NCI-H1417 treated with DMSO at 0.1 percent for 48 hours (cell line): Measurements from ENCODE around the gene UTS2.

Experiments
- DNase-seq: peaks from one replicate; lab custom pipeline; 2025; lab: John Stamatoyannopoulos, UW

Gene UTS2

DNA sequence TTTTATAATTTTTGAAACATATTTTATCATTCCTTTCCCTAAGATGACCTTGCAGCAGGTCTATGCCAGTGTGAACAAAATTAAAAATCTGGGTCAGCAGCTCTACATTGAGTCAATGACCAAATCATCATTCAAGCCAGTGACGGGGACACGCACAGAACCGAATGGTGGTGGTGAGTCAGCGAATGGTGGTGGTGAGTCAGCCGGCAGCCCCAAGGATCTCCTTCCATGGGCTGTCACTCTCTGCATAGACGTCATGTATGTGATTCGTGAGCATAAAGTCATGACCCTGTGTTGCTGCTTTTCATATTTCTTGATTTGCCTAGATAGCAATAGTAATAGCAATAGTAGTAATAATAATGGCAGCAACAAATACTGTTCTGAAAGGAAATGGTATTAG lies 42.5 kb downstream of the UTS2 start:
- no peak for DNase-seq

DNA sequence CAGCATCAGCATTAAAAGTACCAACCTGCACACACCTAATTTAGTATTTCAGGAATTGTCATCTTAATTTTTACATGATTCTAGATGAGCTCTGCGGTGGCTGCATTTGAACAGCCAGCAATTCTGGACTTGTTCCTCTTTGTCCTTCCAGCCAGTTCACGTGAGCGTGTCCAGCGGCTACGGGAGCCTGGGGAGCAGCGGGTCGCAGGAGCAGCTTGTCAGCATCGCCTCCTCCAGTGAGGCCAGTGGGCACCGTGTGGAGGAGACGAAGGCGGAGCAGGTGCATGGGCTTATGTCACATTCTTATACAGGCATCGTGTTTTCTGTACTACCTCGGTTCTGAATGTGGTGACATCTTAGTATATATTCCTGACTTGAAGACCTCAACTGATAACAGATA lies 43.1 kb downstream of the UTS2 start:
- no peak for DNase-seq

DNA sequence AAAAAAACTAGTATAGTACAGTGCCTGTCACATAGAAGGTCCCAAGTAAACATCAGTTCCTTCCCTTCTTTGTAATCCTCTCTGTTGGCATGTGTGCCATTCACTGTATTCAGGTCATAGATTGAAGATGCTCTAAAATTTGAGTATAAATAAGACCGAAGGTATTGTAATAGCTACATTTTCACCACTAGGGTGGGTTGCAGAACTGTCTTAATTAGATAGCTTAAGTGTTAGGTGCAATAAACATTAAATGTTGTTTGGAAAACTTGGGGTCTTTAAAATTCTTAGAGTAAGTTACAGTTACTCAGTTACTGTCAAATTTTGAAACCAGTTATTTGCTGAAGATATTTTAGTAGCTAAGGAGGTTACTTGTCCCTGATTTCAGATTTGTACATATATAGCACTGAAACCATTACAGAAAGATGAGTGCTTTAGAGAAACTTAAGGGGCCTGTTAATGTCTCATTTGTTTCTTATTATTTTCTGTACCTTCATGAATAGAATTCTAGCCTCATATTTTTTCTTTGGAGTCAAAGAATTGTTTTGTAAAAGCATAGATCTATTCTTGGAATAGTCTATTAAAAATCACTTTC lies 44.5 kb downstream of the UTS2 start:
- no peak for DNase-seq

DNA sequence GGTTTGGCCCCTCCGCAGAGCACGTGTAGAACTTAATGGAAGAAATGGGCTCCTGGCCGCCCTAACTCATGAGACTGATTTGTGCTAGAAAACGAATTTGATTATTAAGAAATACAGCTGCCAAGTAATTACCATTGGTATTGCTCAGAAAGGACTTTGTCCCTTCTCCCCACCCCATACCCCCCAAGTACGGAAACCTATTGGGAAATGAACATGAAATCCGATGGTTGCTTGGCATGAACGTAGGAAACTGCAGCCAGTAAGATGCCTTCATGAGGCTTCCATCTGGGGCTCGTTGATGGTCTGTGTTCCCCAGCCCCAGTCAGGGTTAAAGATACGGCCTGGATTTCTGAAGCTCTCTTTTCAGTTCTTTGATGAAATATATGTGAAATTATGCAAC lies 47.4 kb downstream of the UTS2 start:
- no peak for DNase-seq
